Activated CD4-positive, alpha-beta T cell treated with anti-CD3 and anti-CD28 coated beads, Interleukin-10, Interleukin-2, amounts not matched to agents 100 ng/mL and 50 ng/mL, durations not matched to agents 16 hours and 8 hours (primary cell): ENCODE results near the gene ATXN10.
"Not testable (repeated sequence)": the region's sequence is repeated elsewhere in the genome, so short reads cannot be mapped to it uniquely, and the experiment has no call there.

Experiments used
- DNase-seq: peaks from one replicate; pipeline ENCODE4 v3.0.0-alpha.2; 2020

The ATXN10 gene

DNA sequence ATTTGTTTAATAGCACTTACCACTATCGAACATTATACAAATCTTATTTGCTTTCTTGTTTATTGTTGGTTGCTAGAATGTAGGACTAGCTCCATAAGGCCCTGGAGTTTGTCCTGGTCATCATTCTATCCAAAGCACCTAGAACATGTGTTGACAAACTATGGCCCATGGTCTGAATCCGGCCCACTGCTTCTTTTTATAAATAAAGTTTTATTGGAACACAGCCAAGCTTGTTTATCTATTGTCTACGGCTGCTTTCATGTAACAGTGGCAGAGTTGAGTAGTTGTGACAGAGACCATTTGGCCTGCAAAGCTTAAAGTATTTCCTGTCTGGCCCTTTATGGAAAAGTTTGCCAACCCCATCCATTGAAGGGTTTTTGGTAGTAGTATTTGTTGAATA is 38.8 kb downstream of the ATXN10 start:
- DNase-seq, result no peak

DNA sequence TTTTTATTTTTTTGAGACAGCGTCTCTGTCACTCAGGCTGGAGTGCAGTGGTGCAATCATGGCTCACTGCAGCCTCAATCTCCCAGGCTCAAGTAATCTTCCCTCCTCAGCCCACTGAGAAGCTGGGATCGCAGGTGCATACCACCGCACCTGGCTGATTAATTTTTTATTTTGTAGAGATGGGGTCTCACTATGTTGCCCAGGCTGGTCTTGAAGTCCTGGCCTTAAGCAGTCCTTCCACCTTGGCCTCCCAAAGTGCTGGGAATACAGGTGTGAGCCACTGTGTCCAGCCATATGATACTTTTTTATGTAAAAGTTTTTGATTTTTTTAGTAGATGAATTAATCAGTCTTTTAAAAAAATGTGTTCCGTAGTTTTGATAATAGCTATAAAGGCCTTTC is 42.8 kb downstream of the ATXN10 start:
- not testable (repeated sequence) for DNase-seq

DNA sequence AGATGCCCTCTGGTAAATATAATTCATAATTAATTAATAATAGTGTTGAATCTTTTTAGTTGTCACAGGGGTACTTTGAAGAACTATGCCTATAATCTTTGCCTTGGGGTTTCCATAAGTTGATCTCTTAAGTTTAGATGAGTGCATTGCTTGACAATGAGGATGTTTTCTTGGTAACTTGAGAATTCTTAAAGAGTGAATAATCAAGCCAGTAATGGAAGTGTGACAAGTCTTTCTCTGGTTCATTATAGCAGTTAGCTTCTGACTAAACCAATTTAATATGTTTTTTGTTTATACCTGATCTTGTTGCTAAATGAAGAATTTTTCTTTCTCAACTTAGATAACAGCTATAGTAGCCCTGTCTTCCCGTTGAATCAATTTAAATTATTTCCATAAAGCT is 46.2 kb downstream of the ATXN10 start:
- no peak for DNase-seq

DNA sequence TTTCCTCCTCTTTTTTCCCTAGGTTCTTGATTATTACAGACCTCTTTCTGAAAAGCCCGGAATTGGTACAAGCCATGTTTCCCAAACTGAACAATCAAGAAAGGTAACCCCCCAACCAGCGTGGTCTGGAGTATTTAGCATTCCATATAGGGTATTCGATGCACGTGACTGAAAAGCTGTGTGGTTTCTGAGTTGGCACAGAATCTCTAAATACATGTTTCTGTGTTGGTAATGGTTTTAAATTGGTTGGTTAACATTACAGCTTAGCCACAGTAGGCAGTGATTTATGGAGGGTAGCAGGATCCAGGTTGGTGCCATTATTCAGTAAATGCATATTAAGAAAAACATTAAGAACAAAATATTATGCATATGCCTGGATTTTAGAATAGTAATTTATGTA is 46.8 kb downstream of the ATXN10 start:
- DNase-seq, result no peak

DNA sequence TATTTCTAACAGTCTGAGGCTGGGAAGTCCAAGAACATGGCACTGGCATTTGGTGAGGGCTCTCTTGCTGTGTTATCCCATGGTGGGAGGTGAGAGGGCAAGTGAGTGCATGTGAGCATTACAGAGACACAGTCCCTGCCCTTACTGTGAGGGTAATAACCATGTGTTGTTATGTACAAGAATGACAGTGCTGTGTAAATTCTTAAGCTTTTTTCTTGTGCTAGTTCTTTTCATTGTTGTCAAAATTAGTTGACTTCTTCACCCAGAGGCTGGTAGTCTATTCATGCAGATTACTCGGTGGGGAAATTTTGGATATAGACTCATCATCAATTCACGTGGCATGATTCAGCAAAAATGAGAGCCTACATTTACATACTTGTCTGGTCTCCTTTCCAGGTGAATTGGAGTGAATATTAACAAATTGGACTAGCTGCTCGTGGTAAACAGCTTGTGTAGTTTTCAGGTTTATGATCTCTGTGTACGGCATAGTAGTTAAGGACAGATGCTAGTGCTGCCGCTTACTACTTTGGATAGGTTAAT is 49.3 kb downstream of the ATXN10 start:
- no peak for DNase-seq

DNA sequence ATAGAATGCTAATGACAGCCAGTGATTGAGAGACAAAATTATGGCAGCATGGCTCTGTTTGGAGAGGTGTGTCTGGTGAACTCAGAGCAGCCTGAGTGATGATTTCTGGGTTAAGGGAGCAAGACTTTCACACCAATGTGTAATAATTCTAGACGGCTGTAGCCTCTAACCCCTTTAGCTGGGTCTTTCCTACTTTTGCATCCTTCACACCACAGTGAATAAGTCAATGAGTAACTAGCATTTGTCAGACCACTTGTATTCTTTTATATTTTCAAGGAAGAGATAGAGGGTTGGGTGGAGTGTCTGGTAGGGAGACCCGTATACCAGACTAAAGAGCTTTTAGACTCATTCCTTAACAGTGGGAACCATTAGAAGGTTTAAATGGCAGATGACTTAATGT is 50.4 kb downstream of the ATXN10 start:
- no peak for DNase-seq

DNA sequence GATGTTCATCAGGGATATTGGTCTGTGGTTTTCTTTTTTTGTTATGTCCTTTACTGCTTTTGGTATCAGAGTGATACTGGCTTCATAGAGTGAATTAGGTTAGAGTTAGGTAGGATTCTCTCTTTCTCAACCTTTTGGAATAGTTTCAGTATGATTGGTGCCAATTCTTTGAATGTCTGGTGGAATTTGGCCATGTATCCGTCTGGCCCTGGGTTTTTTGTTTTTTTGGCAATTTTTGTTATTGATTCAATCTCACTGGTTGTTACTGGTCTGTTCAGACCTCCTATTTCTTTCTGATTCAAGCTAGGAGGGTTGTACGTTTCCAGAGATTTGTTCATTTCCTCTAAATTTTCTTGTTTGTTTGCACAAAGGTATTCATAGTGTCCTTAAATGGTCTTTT is 54.4 kb downstream of the ATXN10 start:
- DNase-seq, result no peak

DNA sequence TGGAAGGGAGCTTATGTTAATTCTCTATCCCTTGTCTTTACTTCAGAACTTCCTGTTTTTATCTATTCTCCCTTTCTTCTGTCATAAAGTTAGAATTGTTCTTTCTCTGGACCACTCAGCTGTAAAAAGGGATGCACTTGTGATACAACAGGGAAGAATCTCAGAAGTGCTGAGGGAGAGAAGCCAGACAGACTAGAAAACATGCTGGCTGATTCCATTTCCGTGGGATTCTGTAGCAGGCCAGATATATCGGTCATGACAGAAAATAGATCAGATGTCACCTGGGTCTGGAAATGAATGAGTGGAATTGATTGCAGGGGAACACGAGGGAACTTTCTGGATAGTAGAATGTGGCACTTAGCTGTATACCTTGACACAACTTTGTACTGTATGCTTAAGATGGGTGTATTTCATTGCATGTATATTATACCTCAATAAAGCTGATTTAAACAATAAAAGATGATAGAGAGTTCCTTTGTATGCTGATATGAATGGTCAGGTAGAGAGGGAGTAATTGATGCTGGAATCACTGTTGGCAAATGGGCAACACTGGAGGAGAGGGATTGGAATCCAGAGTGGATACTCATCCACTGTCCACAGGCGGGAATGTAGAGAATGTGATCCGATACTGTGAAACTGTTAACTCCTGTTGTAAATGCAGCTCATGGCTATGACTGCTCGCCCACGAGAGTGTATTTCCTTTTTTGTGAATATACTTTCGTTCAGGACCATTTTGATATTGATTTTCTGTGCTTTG is 59.6 kb downstream of the ATXN10 start:
- no peak for DNase-seq

DNA sequence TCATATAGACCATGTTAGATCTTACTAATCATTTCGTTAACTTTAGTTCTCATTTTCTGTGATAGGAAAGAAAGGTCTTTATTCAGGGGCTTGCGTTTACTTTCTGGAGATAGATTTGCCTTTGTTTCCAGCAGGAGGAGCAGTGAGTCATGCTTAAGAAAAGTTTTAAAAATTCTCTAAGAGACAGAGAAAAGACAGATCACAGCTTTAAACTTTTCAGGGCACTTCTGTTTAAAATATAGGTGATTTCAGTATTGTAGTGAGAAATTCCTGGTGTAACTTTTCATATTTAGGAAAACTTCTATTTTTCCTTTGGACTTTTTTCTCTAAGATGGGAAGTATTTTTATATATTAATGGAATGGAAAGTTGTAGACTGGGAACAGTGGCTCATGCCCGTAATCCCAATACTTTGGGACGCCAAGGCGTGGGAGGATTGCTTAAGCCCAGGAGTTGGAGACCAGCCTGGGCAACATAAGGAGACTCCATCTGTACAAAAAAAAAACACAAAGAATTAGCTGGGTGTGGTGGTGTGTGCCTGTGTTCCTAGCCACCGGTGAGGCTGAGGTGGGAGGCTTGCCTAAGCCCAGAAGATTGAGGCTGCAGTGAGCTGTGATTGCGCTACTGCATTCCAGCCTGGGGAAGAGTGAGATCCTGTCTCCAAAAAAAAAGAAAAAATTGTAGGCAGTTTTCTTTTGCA is 60.3 kb downstream of the ATXN10 start:
- DNase-seq, result no peak

DNA sequence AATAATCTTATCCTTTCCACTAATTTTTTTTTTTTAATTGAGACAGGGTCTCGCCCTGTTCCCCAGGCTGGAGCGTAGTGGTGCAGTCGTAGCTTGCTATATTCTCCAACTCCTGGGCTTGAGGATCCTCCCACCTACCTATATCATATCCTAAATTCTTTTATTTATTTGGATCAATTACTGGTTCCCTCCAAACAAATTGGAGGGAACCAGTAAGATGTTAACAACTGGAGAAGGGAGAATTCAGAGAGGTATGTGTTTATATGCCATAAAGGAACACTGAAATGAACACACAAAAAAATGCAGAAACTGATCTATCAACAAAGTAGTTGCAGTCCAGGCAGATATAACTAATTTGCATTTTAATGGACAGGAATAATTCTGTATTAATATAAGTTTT is 63.6 kb downstream of the ATXN10 start:
- no peak for DNase-seq

DNA sequence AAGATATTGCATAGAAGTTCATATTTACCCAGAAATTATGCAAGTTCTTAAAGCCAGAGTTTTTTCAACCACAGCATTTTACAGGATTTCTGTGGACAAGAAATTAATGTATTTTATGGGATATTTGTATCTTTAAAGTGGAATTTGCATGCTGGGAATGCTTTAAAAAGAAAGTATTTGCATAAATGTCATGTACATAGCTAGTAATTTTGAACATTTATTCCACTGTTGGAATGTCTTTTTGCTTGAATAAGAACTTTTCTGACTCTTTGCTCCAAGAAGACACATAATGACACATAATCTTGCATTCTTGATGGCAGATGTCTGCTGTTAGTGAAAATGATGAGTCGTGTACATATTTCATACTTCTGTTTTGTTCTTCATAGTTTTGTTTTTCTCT is 66.6 kb downstream of the ATXN10 start:
- DNase-seq, result no peak

DNA sequence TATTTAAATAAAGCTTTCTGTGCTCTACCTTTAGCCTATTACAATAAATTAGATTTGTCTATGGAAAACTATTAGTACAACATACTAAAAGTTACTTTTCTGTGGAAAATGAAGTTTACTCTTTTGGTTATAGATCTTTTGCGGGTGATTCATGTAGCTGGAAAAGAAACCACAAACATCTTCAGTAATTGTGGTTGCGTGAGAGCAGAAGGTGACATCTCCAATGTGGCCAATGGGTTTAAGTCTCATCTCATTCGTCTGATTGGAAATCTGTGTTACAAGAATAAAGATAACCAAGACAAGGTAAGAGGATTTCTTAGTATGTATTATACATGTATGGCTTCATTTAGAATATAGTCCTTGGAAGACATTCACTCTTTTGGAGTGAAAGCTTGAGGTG is 68.6 kb downstream of the ATXN10 start:
- peak; percentile 4 for DNase-seq

DNA sequence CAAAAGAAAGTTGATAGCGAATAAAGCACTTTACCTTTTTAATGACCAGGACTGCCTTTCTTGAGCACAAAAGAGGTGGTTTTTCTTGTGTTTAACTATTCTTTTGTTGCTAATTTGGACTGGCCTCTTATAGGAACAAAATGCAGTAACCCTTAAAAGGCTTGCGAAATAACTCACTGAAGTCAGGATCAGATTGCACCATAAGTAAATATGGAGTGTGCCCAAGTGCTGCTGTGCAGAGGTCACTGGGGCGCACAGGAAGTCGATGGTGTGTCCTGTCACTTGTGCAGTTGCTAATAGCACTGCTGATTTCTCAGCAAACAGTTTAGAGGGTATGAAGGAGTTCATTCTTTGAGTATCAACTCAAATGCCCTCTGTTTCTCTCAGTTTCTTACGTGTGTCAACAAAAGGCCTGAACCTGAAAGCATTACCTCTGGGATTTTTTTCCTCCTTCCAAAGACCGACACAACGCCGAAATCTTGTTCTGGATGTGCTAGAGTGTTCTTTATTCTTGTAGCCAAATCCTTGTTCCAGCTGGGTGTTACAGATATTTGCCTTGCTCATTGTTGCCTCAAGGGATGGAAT is 71.3 kb downstream of the ATXN10 start:
- DNase-seq, result no peak

DNA sequence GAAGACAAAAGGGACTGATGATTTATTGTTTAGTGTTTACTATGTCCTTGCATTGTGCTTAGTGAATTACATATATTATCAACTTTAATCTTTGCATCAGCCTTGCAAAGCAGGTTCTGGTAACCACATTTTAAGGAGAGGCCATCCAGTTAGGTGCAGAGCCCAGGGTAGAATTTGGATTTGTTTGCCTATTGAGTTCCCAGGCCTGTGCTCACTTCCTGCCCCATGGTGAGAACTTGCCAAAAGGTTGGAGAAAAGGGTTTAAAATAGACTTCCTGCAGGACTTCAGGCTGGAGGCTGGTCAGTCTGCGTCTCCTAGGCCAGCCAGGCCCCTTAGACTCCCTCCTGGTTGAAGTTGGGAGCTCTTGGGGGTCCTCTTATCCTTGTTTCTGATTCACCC is 72.1 kb downstream of the ATXN10 start:
- DNase-seq, result no peak

DNA sequence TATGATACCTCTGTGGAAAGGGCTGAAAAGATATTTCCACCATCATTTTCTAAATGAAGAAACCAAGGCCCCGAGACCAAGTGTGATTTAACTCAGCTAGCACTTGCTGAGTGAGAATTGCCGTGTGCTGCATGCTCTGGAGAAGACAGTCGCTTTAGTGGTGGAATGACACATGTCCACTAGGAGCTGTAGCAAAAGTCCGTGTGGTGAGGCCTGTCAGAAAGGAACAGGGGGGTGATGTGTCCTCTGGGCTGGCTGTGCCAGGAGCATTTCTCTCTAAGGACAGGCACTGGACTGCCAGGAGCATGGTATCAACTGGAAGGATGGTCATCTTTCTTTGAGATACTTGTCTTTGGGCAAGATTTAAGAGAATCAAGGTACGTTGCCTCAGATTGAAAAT is 72.8 kb downstream of the ATXN10 start:
- DNase-seq, result no peak

DNA sequence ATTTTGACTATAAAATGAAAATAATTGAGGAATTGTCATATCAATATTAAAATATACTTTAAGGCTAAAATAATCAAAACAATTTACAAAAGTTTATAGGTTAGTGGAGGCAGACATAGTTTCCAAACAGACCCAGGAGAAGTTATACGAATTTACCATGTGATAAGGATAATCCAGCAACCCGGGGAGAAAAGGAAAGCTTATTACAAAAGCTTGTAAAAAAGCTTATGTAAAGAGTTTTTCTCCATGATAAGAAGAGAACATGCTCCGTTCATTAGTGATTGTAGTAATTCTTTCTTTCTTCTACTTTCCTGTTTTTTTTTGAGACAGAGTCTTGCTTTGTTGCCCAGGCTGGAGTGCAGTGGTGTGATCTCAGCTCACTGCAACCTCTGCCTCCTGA is 79.0 kb downstream of the ATXN10 start:
- no peak for DNase-seq

DNA sequence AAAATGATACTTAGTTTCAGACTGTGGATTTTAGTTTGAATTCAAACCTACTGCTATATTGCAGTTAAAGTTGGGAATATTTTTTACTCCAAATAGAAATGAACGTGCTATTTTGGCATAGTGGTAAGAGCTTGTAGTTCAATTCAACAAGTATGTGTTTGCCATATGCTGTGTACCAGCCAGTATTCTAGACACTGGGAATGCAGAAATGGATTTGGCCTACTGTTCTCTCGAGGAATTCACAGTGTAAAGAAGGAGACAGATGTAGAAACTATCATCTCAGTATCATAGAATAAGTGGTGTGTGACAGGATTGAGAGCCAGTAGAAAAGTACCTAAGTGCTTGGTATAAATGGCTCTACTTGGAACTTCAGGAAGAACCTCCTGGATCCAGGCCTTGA is 80.4 kb downstream of the ATXN10 start:
- DNase-seq, result no peak

DNA sequence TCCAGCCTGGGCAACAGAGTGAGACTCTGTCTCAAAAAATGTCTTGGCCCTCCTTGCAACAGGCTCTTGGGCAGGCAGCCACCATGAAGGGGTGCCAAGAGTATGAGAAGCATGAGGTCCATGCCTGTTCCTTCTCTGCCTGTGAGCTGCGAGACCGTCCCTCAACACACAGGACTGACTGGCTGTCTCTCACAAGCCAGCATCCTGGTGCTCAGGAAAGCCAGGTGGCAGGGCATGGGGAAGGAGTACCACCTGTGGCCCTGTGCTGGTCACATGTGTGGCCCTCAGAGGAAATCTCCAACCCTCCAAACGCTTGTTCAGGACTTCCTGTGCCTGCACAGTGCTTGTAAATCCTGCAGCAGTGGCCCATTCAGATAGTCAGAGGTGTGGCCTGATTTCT is 83.2 kb downstream of the ATXN10 start:
- DNase-seq, result no peak

DNA sequence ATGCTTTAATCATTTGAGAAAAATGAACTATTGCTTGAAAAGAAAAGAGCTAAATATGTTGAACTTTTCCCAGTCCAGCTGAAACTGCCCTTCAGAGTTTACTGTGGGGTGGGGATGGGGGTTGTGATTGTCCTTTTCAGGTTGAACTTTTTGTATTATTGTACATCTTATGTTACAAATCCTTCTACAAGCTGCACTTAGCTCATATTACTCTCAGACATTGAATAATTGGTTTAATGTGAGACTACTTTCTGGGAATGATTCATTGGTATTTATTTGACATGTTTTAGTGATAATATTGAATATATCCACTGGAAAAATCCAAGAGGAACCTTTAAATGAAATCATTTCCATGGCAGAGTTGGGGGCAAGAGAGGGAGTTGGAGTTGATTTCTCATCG is 84.9 kb downstream of the ATXN10 start:
- DNase-seq, result no peak

DNA sequence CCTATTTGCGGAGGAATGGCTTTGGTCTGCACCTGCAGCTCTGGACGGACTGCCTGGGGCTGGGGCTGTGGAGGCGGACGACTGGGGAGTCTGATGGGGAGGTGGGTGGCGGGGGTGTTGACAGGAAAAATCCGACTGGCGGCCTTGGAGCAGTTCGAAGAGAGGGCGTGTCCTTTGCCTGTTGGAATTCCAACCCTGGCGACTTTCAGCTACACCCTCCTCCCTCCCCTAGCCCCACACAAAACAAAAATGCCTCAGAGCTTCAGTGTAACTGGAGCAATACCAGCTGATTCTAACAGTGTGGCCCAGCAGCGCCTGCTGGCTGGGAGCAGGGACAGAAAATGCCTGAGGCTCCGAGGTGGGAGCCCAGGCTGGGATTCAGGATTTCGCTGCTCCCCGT is 85.4 kb downstream of the ATXN10 start:
- DNase-seq, result no peak

DNA sequence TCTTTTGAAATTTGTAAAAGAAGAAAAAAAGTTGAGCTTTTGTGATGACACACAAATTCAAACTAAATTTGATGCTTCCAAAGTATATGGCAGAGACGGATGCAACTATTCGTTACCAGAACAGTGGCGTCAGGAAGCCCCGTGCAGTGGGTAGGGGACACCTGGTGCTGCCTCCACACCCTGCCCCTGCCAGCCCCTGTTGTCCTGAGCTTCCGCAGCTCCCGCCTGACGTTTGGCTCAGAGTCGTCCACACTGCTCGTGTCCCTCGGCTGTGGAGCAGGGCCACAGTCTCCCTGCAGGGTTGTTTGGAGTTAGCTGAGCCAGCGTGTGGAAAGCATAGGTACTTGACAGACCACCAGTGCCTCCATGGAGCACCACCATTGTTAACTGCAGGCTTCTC is 86.3 kb downstream of the ATXN10 start:
- no peak for DNase-seq

DNA sequence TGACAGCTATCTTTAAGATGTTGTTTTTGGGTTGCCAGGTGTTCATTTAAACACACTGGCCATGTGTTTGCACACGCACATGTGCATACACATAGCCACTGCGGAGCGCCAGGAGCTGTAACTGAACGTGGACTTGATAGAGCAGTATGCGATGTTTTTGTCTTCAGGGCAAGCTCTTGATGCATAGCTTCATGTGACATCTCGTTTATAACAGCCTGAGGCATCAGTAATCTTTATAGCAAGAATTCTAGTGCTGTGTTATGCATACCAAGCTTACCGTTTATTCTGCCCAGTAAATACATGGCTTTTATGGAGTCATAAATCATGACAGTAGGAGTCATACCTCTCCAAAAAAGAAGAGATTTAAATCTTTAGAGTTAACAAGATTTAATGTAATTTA is 87.0 kb downstream of the ATXN10 start:
- DNase-seq, result no peak

DNA sequence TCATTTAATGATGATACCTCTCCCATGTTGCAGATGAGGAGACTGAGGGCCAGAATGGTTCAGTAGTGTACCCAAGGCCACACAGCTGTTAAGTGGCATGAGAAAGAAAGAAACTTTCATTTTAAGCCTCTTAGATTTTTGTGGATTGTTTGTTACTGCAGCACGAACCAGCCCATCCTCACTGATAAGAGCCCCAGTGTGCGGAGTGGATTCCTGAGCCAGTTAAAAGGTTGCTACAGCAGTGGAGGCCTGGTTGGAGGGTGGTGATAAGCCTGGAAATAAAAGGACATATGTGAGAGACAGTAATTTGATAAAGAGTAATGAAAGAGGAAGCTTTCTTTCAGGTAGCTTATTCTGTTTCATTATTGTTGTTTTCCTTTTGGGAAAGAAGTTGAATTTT is 89.0 kb downstream of the ATXN10 start:
- no peak for DNase-seq

DNA sequence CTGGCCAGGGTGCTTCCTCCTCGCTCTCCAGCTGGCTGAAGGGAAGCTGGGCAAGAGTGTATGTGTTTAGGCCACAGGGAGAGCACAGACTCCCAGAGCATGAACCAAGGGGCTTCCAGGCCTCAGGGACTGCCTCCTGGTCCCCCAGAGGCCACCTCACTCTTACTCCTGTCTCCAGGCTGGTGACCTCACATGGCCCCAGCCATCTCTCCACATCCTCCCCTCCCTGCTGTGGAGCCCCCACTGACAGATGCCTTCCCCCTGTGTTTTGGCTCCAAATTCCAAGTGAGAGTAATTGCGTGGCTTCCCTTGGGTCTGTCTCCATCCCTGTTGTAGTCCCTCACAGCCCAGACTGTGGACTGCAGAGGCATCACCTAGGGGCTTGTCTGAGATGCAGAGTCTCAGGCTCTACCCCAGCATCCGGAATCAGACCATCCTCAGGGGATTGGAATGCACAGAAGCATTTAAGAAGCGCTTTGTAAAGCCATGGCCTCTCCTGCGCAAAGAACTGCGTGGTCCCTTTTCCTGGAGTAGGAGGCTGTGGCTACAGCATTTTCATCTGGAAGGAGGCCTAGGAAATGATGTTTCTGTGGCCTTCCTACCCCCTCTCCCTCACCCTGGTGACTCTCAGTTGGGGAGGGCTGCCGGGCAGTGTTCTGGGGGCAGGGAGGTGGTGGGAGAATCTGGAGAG is 91.1 kb downstream of the ATXN10 start:
- no peak for DNase-seq
